Osteoblast (primary cell): ENCODE results near the gene JARID2. TPM values are rescaled to one million over a fixed set of nuclear protein-coding genes. Genes with fewer than 3 reads are reported as not detected.

Source experiments
- DNase-seq: peaks from one replicate; pipeline ENCODE4 v3.0.0; 2011; ENCODE audit warnings: low spot score, mixed read lengths; ENCODE audit not compliant: insufficient read length; ENCODE audit errors: missing footprints
- H2AFZ ChIP-seq: 2 replicates; pipeline ENCODE4 v1.6.0; 2011; ENCODE audit warnings: mild to moderate bottlenecking, low read length
- H3K27ac ChIP-seq: 2 replicates; pipeline ENCODE4 v1.5.1; 2011; ENCODE audit warnings: mild to moderate bottlenecking, low read depth, low read length, moderate library complexity
- H3K27me3 ChIP-seq: 2 replicates; pipeline ENCODE4 v1.6.0; 2012; ENCODE audit warnings: mild to moderate bottlenecking, control low read depth, inconsistent platforms, low read length, moderate library complexity; ENCODE audit not compliant: insufficient read depth
- H3K36me3 ChIP-seq: 2 replicates; pipeline ENCODE4 v1.5.1; 2011; ENCODE audit warnings: mild to moderate bottlenecking, low read length, control low read depth, moderate library complexity; ENCODE audit not compliant: insufficient read depth
- H3K4me1 ChIP-seq: 2 replicates; pipeline ENCODE4 v1.5.1; 2011; ENCODE audit warnings: mild to moderate bottlenecking, low read length, control low read depth, moderate library complexity; ENCODE audit not compliant: insufficient read depth
- H3K4me2 ChIP-seq: 2 replicates; pipeline ENCODE4 v1.6.0; 2011; ENCODE audit warnings: mild to moderate bottlenecking, low read length; ENCODE audit not compliant: insufficient read depth
- H3K4me3 ChIP-seq: fragments of 200-600 bp; sonication (generic); 3 replicates; pipeline ENCODE4 v1.5.1; 2012; ENCODE audit warnings: mild to moderate bottlenecking, low read length, inconsistent platforms; ENCODE audit not compliant: insufficient read depth
- H3K79me2 ChIP-seq: 2 replicates; pipeline ENCODE4 v1.6.0; 2012; ENCODE audit warnings: mild to moderate bottlenecking, low read length, control low read depth, inconsistent platforms; ENCODE audit not compliant: insufficient read depth
- H3K9me3 ChIP-seq: 2 replicates; pipeline ENCODE4 v1.5.1; 2011; ENCODE audit warnings: low read depth, low read length, control low read depth
- H4K20me1 ChIP-seq: 2 replicates; pipeline ENCODE4 v1.6.0; 2012; ENCODE audit warnings: mild to moderate bottlenecking, low read length, control low read depth; ENCODE audit not compliant: insufficient read depth
- CTCF ChIP-seq: IDR thresholded peaks from 2 replicates; pipeline ENCODE4 v1.5.1; 2011; ENCODE audit warnings: mild to moderate bottlenecking, low read depth, low read length, moderate library complexity; ENCODE audit errors: extremely low read depth
- total RNA-seq: library from RNA; depleted of rRNA; stranded (reverse); fragments of >200 nt; gene quantifications from 2 replicates; pipeline ENCODE4 v1.2.3, GENCODE V29; 2012

The JARID2 gene
- total RNA-seq, 1 donor, result 10.5 TPM

GRCh38 chr6:15340775-15341174 is 94.9 kb downstream of the JARID2 start:
- peaks cover 86% of the 10 kb centered on the region for H3K79me2 ChIP-seq
- H3K27me3 ChIP-seq, result no peaks in the 10 kb centered on the region
- TF ChIP-seq CTCF, result no peak
- no peaks in the 10 kb centered on the region for H3K9me3 ChIP-seq
- peaks cover 5% of the 10 kb centered on the region for H3K4me1 ChIP-seq
- H3K36me3 ChIP-seq, result no peaks in the 10 kb centered on the region
- H2AFZ ChIP-seq, result no peak overlapping the region
- no peak overlapping the region for H3K27ac ChIP-seq
- H3K4me2 ChIP-seq, result no peak overlapping the region
- no peak for DNase-seq
- no peak overlapping the region for H3K4me3 ChIP-seq
- peaks cover 37% of the 10 kb centered on the region for H4K20me1 ChIP-seq

GRCh38 chr6:15341311-15342001 is 95.6 kb downstream of the JARID2 start:
- TF ChIP-seq CTCF, result no peak
- Histone ChIP-seq H3K4me1 (peaks cover 5% of the 10 kb centered on the region), H3K79me2 (peaks cover 86% of the 10 kb centered on the region), H3K4me2 (no peak overlapping the region), H3K36me3 (no peaks in the 10 kb centered on the region), H3K9me3 (no peaks in the 10 kb centered on the region), H3K27ac (no peak overlapping the region), H3K4me3 (no peak overlapping the region), H3K27me3 (no peaks in the 10 kb centered on the region), H2AFZ (no peak overlapping the region), H4K20me1 (peaks cover 37% of the 10 kb centered on the region)
- no peak for DNase-seq

DNA sequence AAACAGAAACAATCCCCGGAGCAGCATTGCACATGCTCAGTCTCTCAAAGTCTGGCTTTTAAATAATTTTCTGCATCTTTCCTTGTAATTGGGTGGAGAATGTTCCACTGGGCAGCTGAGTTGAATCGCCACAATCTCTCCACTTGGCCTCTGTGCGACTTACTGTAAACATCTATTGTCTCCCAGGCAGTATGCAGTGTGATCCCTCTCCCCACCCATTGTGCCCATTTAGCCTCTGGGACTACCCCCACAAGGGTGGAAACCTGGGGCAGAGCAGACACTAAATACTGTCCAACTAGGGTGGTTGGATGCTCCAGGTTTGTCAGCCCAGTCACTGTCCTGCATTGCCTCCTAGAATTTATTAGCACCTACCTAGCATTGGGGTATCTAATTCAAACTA is 96.2 kb downstream of the JARID2 start:
- DNase-seq, result no peak
- Histone ChIP-seq H2AFZ (no peak overlapping the region), H3K36me3 (no peaks in the 10 kb centered on the region), H3K27me3 (no peaks in the 10 kb centered on the region), H3K27ac (no peak overlapping the region), H3K4me2 (no peak overlapping the region), H4K20me1 (peaks cover 31% of the 10 kb centered on the region), H3K4me3 (no peak overlapping the region), H3K4me1 (peaks cover 5% of the 10 kb centered on the region), H3K9me3 (no peaks in the 10 kb centered on the region), H3K79me2 (peaks cover 87% of the 10 kb centered on the region)
- TF ChIP-seq CTCF, result no peak

DNA sequence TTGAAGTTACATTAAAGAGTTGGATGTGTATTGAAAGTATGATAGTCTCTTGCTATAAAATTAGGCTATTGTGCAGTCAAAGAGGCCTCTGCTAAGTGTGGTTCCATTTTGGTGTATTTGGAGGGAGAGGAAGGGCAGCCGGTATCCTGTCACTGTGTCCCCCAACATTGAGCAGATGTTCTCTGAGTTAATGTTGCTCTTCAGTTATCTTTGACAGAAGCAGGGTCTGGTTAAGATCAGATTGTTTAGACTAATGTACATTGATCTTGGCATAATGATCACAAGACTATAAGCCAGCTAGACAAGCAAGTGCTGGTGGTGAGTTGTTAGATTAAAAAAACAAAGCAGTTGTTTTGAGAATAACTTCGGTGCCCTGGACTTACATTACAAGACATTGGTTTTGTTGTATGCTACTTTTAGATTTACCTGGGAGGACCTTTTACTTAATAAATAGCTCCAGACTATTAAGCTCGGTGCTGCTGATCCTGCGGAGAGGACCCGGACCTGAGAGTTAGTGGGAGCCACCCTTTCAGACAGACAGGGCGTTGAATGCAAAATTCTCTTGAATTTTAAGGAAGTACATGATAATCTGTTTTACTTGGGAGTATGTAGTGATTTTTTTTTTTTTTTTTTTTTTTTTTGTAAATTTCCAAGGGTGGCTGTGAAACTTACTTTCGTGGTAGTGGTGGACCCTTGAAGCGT is 97.8 kb downstream of the JARID2 start:
- Histone ChIP-seq H3K79me2 (peaks cover 81% of the 10 kb centered on the region), H3K9me3 (no peaks in the 10 kb centered on the region), H4K20me1 (peaks cover 28% of the 10 kb centered on the region), H3K27me3 (no peaks in the 10 kb centered on the region), H3K4me3 (no peak overlapping the region), H3K4me2 (no peak overlapping the region), H3K27ac (no peak overlapping the region), H3K36me3 (no peaks in the 10 kb centered on the region), H2AFZ (no peak overlapping the region), H3K4me1 (peaks cover 5% of the 10 kb centered on the region)
- DNase-seq, result no peak
- TF ChIP-seq CTCF, result no peak
